Heart right ventricle (tissue), 16 donors: ENCODE results near the gene SERINC2. TPM values are rescaled to one million over a fixed set of nuclear protein-coding genes. Genes with fewer than 3 reads are reported as not detected.

Experiments
- ATAC-seq, 8 donors: fragments of 200-7000 bp; cut with Tn5 transposase; one replicate each; pipeline ENCODE4 v1.9.1; 2020; ENCODE audit warnings: mild to moderate bottlenecking in 8 of 8, moderate library complexity in 8 of 8, moderate number of reproducible peaks in 1 of 8
- DNase-seq, 2 donors: peaks; one replicate each; pipeline ENCODE4 v3.0.0-alpha.2; 2020
- H3K27ac ChIP-seq, 10 donors: fragments of 200-600 bp; sonication (generic) in 2 of 10; one replicate each; pipeline versions ENCODE4 v1.5.0 to v1.8.0; 2020 to 2022; ENCODE audit warnings: mild to moderate bottlenecking in 3 of 10
- H3K27me3 ChIP-seq, 7 donors: fragments of 200-600 bp; one replicate each; pipeline ENCODE4 v1.8.0; 2021 to 2022; ENCODE audit warnings: mild to moderate bottlenecking in 2 of 7
- H3K36me3 ChIP-seq, 9 donors: fragments of 200-600 bp; sonication (generic) in 1 of 9; one replicate each; pipeline versions ENCODE4 v1.5.0 to v1.8.0; 2020 to 2022; ENCODE audit warnings: mild to moderate bottlenecking in 2 of 9
- H3K4me1 ChIP-seq, 9 donors: fragments of 200-600 bp; sonication (generic) in 1 of 9; one replicate each; pipeline versions ENCODE4 v1.5.0 to v1.8.0; 2020 to 2022; ENCODE audit warnings: mild to moderate bottlenecking in 4 of 9
- H3K4me3 ChIP-seq, 10 donors: fragments of 200-600 bp; sonication (generic) in 2 of 10; one replicate each; pipeline versions ENCODE4 v1.5.0 to v1.8.0; 2020 to 2022; ENCODE audit warnings: mild to moderate bottlenecking in 7 of 10, moderate library complexity in 2 of 10
- H3K9me3 ChIP-seq, 11 donors: fragments of 200-600 bp in 10 of 11; sonication (generic) in 2 of 11; one replicate each; pipeline versions ENCODE4 v1.5.0 to v1.8.0; 2013 to 2022; ENCODE audit warnings: mild to moderate bottlenecking in 2 of 11, control low read depth in 1 of 11, moderate library complexity in 1 of 11
- CTCF ChIP-seq, 9 donors: fragments of 200-600 bp; sonication (generic) in 2 of 9; IDR thresholded peaks; one replicate each; pipeline versions ENCODE4 v1.5.0 to v1.8.0; 2021 to 2022; ENCODE audit warnings: antibody characterized with exemption in 9 of 9, mild to moderate bottlenecking in 5 of 9, moderate library complexity in 1 of 9
- WGBS, 2 donors: extraction: QIAGEN DNeasy Blood & Tissue Kit; methylation state at CpG; one replicate each; pipeline ENCODE4 v1.1.7; 2013; ENCODE audit warnings: inconsistent platforms in 1 of 2; 5-methylcytosine and 5-hydroxymethylcytosine counted together
- intact Hi-C, 10 donors: fragments of 100-400 bp; cut with DNase I; formaldehyde crosslinking; loops; one replicate each; pipeline versions ENCODE4 v1.11.1 to v1.14.2; 2022
- polyA plus RNA-seq, 2 donors: library from polyadenylated mRNA; stranded (reverse); fragments of 200-250 nt; gene quantifications; one replicate each; pipeline ENCODE4 v1.2.3, GENCODE V29; 2013
- total RNA-seq, 10 donors: library from RNA; stranded (reverse); fragmentation: NEBNext Ultra II Directional in 3 of 10; extraction: Animal tissue kit (Norgen Biotek cat#: 25700) in 3 of 10; gene quantifications; one replicate each; pipeline versions ENCODE4 v1.2.1 to v1.2.4, GENCODE V29; 2021 to 2023
- donor health status: Arrhythmogenic right ventricular cardiomyopathy.
- donor health status: ischemic (EF 13 %, LVEDD 7.1; RV severe dilation, severe dysfunction).
- donor health status: healthy with polysubstance abuse.
- donor health status: DM: no; HTN: yes; CAD: no.
- donor health status: DM: no; HTN: no; CAD: no.
- donor health status: ischemic (EF 25% LVEDD 6.9; RV normal size, moderate dysfunction).
- donor health status: ischemic (EF 25% LVEDD 5.7; RV mildly dilated, moderate dysfunction).
- donor health status: healthy.
- donor health status: DM: yes; HTN: yes; CAD: no.
- donor health status: Ischemic cardiomyopathy.
- donor health status: ischemic (EF 35%, LVEDD 5.7; RV mildly dilated, moderate dysfunction).
- donor health status: nonischemic (EF 11% LVEDD 7.7; RV severe dilation, severe dysfunction).
- donor health status: DM: yes; HTN: yes; CAD: no.
- donor health status: PGD.
- donor health status: ischemic (EF 29% LVEDD 5.4; RV normal size, mild dysfunction).
- donor health status: nonischemic (EF 23%, LVEDD 6.1; RV moderate dilation, normal function).

Gene SERINC2
- total and polyA plus RNA-seq, 12 donors = 0.71 to 7.6 (median 1.9) TPM

GRCh38 chr1:31394584-31395193, 18.3 kb upstream of the SERINC2 start:
- TF ChIP-seq CTCF (IDR thresholded peaks at IDR 0.05) = peak; percentile 74 to 96 (median 91)
- peak; percentile 89 to 97 (median 94) for ATAC-seq
- peaks cover 0 to 4% (median 0%) of the 10 kb centered on the region in 7 donors for H3K27me3 ChIP-seq
- H3K27ac ChIP-seq = peak overlapping the region in 5 of 10 donors; percentile 42 to 55 (median 44)
- H3K9me3 ChIP-seq = no peaks in the 10 kb centered on the region
- 2% methylated on average over 36 of the region's 36 CpGs for WGBS, 2 donors
- H3K4me1 ChIP-seq = peaks cover 0 to 22% (median 4%) of the 10 kb centered on the region in 9 donors
- H3K36me3 ChIP-seq = no peaks in the 10 kb centered on the region
- peak overlapping the region in 9 of 10 donors; percentile 8 to 53 (median 44) for H3K4me3 ChIP-seq
- DNase-seq = peak; percentile 81 to 82
- intact Hi-C loops = loop anchor here in 6 of 10 donors (1.0 to 10.0 kb wide), 5 partner anchors 26 to 153 kb away; no protein-coding TSS in a partner anchor

DNA sequence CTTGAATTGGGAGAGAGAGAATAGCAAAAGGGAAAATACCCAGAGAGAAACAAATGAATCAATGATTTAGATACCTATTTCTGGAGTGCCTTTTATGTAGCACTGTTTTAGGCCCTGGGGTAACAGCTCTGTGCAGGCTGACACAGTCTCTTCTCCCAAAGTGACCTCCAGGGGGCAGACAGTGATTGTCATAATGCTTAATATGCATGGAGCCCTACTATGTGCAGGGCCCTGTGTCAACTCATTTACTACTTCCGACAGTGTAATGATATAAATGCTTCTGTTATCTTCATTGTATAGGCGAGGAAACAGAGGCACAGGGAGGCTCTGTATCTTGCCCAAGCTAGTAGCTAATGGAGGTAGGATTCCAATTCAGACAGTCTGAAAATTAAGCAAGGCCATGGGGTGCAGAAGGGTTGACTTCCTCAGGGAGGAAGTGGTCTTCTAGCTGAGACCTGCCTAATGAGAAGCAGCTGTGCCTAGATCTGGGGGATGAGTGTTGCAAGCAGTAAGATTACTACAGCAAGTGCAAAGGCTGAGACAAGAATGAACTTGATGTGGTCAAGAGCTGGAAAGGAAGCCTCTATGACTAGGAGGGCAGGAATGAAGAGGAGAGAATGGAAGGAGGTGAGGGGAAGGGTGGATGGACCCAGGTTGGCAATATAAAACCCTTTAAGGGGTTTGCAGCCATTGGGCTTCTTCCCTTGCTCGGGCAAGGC, 16.2 kb upstream of the SERINC2 start:
- peak in 2 of 9 donors; percentile 18 to 20 for TF ChIP-seq CTCF (IDR thresholded peaks at IDR 0.05)
- Histone ChIP-seq H3K4me1 (peaks cover 0 to 26% (median 4%) of the 10 kb centered on the region in 9 donors), H3K4me3 (no peak overlapping the region), H3K27me3 (peaks cover 0 to 4% (median 0%) of the 10 kb centered on the region in 7 donors), H3K36me3 (no peaks in the 10 kb centered on the region), H3K27ac (no peak overlapping the region), H3K9me3 (no peaks in the 10 kb centered on the region)
- DNase-seq (no peak), ATAC-seq (no peak)
- WGBS, 2 donors = 91 to 96% methylated on average over 3 of the region's 3 CpGs
- intact Hi-C loops = loop anchor here in 5 of 10 donors (2.0 to 10.0 kb wide), 3 partner anchors 148 to 152 kb away; no protein-coding TSS in a partner anchor

DNA sequence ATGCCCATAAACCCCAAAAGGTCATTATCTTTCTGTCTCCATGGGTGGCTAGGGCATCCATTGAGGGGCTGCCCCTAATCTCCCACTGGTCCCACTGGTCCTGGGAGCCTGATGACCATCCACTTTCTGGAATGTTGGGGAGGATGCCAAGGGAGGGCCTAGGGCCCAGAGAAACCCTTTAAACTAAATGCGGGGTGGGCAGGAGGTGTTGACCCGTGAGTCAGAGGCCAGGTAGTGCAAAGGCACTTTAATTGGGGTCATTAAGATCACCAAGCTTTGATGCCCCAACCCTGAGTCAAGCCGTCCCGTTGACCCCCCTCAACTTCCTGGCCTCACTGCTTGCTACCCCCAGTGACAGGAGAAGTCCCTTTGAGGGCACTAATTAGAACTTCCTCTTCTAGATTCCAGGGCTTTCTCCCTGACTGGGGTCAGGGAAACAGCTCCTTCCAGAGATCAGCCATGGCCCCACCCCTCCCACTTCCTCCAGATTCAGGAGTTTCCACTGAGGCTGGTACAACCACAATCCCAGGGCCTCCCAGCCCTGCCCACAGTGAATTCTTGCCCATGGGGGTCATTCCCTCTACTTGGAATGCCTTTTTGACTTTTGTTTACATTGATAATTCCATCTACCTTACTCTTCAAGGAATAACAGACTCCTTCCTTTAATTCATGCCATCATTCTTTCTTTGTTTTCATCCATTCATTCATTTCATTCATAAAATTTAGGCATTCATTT, 15.5 kb upstream of the SERINC2 start:
- DNase-seq = no peak
- intact Hi-C loops = loop anchor here in 5 of 10 donors (2.0 to 10.0 kb wide), 3 partner anchors 147 to 151 kb away; no protein-coding TSS in a partner anchor
- no peak overlapping the region for H3K27ac ChIP-seq
- TF ChIP-seq CTCF (IDR thresholded peaks at IDR 0.05) = no peak
- H3K27me3 ChIP-seq = peaks cover 0 to 4% (median 0%) of the 10 kb centered on the region in 7 donors
- H3K4me1 ChIP-seq = peaks cover 0 to 26% (median 4%) of the 10 kb centered on the region in 9 donors
- WGBS, 2 donors = 64 to 78% methylated on average over 4 of the region's 4 CpGs
- ATAC-seq = no peak
- no peak overlapping the region for H3K4me3 ChIP-seq
- no peaks in the 10 kb centered on the region for H3K36me3 ChIP-seq
- H3K9me3 ChIP-seq = no peaks in the 10 kb centered on the region

DNA sequence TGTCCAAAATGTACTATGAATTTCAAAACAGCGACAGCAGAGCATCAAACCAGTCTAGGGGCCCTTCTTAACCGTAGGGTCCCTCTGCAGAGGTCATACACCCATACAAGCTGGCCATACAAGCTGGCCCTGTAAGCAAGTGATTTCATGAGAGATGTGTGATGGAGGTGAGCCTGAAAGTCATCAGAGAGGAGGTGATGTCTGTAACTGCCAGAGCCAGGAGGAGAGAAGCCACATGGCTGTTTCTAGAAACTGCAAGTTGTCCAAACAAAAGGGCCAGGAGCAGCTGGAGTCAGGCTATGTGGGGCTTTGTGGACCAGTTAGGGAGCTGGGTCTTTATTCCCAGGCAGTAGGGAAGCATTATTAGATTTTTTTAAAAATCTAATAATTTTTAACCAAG, 14.8 kb upstream of the SERINC2 start:
- no peak for TF ChIP-seq CTCF (IDR thresholded peaks at IDR 0.05)
- WGBS, 2 donors = 93% methylated on average over 2 of the region's 2 CpGs
- ATAC-seq = no peak
- Histone ChIP-seq H3K27me3 (peaks cover 0 to 4% (median 0%) of the 10 kb centered on the region in 7 donors), H3K4me3 (no peak overlapping the region), H3K36me3 (no peaks in the 10 kb centered on the region), H3K9me3 (no peaks in the 10 kb centered on the region), H3K27ac (no peak overlapping the region), H3K4me1 (peaks cover 0 to 26% (median 4%) of the 10 kb centered on the region in 9 donors)
- DNase-seq = no peak
- intact Hi-C loops = loop anchor here in 4 of 10 donors (5.0 to 10.0 kb wide), 2 partner anchors 147 to 149 kb away; no protein-coding TSS in a partner anchor
